Small intestine (tissue), 7 donors: Measurements from ENCODE around the gene COL25A1. TPM values are rescaled to one million over a fixed set of nuclear protein-coding genes. Genes with fewer than 3 reads are reported as not detected.

ENCODE experiments used
- DNase-seq, 2 donors: peaks; one replicate each; pipeline versions ENCODE4 v3.0.0 to v3.0.0-alpha.2; 2013
- FAIRE-seq: peaks from 2 replicates; lab custom pipeline; 2012; peaks lifted over from hg19 to GRCh38; lab: Jason Lieb, UNC
- H3K27ac ChIP-seq, 3 donors: one replicate each; pipeline ENCODE4 v1.5.1; 2013; ENCODE audit warnings: low read length in 2 of 3, mild to moderate bottlenecking in 2 of 3, control low read depth in 1 of 3, inconsistent platforms in 1 of 3, low read depth in 1 of 3, moderate library complexity in 1 of 3
- H3K27me3 ChIP-seq, 3 donors: one replicate each; pipeline ENCODE4 v1.6.1; 2013; ENCODE audit warnings: low read length in 3 of 3, inconsistent platforms in 1 of 3; ENCODE audit not compliant: control insufficient read depth in 3 of 3, insufficient read depth in 3 of 3
- H3K36me3 ChIP-seq, 3 donors: one replicate each; pipeline ENCODE4 v1.6.1; 2013; ENCODE audit warnings: low read length in 3 of 3, inconsistent platforms in 1 of 3, low read depth in 1 of 3, mild to moderate bottlenecking in 1 of 3, moderate library complexity in 1 of 3; ENCODE audit not compliant: control insufficient read depth in 3 of 3, insufficient read depth in 2 of 3
- H3K4me1 ChIP-seq, 3 donors: one replicate each; pipeline ENCODE4 v1.6.1; 2013; ENCODE audit warnings: low read length in 2 of 3, inconsistent platforms in 1 of 3, low read depth in 1 of 3, mild to moderate bottlenecking in 1 of 3, moderate library complexity in 1 of 3; ENCODE audit not compliant: control insufficient read depth in 3 of 3, insufficient read depth in 2 of 3
- H3K4me3 ChIP-seq, 3 donors: one replicate each; pipeline ENCODE4 v1.5.1; 2013; ENCODE audit warnings: low read length in 3 of 3, control low read depth in 1 of 3, inconsistent platforms in 1 of 3, low read depth in 1 of 3, mild to moderate bottlenecking in 1 of 3, moderate library complexity in 1 of 3
- H3K9me3 ChIP-seq, 2 donors: one replicate each; pipeline ENCODE4 v1.6.1; 2013; ENCODE audit warnings: low read depth in 1 of 2, low read length in 1 of 2; ENCODE audit not compliant: control insufficient read depth in 2 of 2, insufficient read depth in 1 of 2
- WGBS, 3 donors: extraction: QIAGEN DNeasy Blood & Tissue Kit; methylation state at CpG; one replicate each; pipeline ENCODE4 v1.1.7; 2013; 5-methylcytosine and 5-hydroxymethylcytosine counted together
- polyA plus RNA-seq, 4 donors: library from polyadenylated mRNA; stranded (reverse) in 3 of 4; unstranded in 1 of 4; fragments of 200-250 nt in 3 of 4; fragments of 120-200 nt in 1 of 4; gene quantifications; one replicate each; pipeline versions ENCODE4 v1.2.1 to v1.2.3, GENCODE V29; 2013
- donor health status: healthy with polysubstance abuse.
- donor health status: control.
- donor health status: control.
- donor health status: Bipolar disorder and iron deficiency.
- donor health status: healthy.

Gene COL25A1
- polyA plus RNA-seq, 4 donors, result 0.24 to 6.2 (median 2.5) TPM

DNA sequence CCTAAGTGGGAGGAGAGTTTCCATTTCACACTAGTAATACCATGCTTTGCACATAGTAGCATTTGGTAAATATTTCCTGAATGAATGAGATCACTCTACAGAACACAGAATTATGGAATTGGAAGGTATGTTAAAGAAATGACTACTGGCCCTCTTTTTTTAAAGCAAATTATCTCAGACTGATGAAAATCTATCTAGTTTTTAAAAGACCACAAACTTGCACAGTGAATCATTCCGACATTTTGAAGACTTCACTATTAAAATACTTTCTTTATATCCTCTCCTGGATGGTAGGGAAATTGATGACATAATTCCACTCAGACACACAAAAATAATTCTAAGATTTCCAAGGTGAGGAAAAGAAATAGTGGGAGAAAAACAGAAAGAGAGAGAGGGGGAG is 471.2 kb downstream of the COL25A1 start:
- H3K4me1 ChIP-seq, result peaks cover 0 to 2% (median 2%) of the 10 kb centered on the region in 3 donors
- H3K27ac ChIP-seq, result no peak overlapping the region
- no peaks in the 10 kb centered on the region for H3K36me3 ChIP-seq
- 92 to 96% (median 94%) methylated on average over 1 of the region's 1 CpG for WGBS, 3 donors
- H3K9me3 ChIP-seq, result no peaks in the 10 kb centered on the region
- no peak for DNase-seq
- H3K27me3 ChIP-seq, result peaks cover 0 to 11% (median 2%) of the 10 kb centered on the region in 3 donors
- no peak overlapping the region for H3K4me3 ChIP-seq
- no peak for FAIRE-seq

DNA sequence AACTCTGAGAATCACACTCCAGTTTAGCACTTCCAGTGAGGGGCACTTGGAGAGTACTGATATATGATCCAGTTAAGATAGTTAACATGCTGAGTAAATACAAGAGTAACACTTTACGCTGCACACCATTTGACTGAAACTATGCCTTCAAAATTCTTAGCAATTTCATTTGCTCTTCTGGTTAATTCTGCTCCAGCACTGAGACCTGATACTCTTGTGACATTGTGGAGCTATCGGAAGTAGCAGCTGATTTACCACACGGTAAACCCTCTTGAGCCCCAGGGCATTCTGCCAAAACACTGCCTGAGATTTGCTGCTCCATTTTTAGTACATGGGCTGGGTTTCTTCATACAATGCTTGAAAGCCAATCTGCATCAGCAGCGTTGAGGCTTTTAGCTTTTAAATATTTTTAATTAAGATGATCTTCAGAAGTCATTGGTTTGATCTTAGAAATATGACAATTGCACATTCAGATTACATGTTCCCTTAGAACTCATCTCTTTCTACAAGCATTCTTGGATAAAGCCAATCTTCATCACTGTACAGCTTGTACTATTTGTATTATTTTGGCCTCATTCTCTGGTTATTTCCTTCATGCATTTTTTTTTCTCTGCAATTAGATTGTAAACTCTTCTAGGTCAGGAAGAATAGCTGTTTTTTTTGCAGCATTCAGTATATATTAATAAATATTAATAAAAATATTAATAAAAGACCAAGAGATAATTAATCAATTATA is 471.8 kb downstream of the COL25A1 start:
- FAIRE-seq, result no peak
- Histone ChIP-seq H3K36me3 (no peaks in the 10 kb centered on the region), H3K27me3 (peaks cover 0 to 11% (median 2%) of the 10 kb centered on the region in 3 donors), H3K4me1 (peaks cover 0 to 2% (median 2%) of the 10 kb centered on the region in 3 donors), H3K27ac (no peak overlapping the region), H3K9me3 (no peaks in the 10 kb centered on the region), H3K4me3 (no peak overlapping the region)
- WGBS, 3 donors, result 7 to 25% (median 15%) methylated on average over 4 of the region's 4 CpGs
- peak; percentile 19 to 44 for DNase-seq

DNA sequence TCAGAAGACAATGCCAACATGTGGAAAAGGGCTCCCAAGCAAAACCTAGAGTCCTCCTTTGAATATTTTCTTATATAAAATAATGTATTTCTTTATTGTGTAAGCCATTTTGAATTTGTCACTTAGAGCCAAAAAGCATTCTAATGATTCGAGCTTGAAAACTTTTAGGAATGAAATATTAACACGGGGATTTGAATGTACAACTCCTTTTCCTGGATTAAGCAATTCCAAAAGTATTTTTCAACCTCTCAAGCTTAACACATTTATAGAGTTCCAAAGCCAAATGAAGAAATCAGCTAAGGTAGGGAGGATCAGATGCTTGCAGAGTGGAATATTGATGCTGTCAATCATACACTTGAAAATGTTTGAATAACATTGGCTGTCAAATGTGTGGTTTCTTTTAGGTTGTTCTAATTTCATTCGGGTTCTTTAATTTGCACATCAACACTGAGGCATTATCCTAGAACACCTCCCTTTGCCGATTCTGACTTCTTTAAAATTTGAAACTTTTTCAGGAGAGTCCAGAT is 472.4 kb downstream of the COL25A1 start:
- peaks cover 0 to 11% (median 2%) of the 10 kb centered on the region in 3 donors for H3K27me3 ChIP-seq
- H3K27ac ChIP-seq, result no peak overlapping the region
- H3K36me3 ChIP-seq, result no peaks in the 10 kb centered on the region
- FAIRE-seq, result no peak
- H3K4me3 ChIP-seq, result no peak overlapping the region
- WGBS, 3 donors, result 62 to 74% (median 63%) methylated on average over 4 of the region's 4 CpGs
- no peaks in the 10 kb centered on the region for H3K9me3 ChIP-seq
- H3K4me1 ChIP-seq, result peaks cover 0 to 2% (median 2%) of the 10 kb centered on the region in 3 donors
- no peak for DNase-seq

DNA sequence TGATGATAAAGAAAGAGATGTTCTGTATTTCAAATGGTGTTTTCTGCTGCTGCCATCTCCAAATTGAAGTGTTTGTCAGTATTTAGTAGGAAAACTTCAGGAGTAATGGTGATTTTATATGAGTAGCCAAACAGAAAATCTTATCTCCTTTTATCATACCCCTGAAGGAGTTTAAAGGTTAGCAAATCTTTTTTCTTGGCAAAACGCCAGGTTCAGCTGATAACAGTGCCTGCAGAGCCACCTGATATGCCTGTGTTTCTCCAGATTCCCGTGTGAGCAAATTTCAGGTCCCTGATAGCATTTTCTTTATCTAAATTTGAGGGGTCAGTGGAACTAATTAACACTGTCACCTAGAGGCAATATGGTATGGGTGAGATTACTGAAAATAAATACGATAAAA is 473.8 kb downstream of the COL25A1 start:
- Histone ChIP-seq H3K36me3 (no peaks in the 10 kb centered on the region), H3K27me3 (peaks cover 0 to 6% (median 2%) of the 10 kb centered on the region in 3 donors), H3K27ac (no peak overlapping the region), H3K4me3 (no peak overlapping the region), H3K4me1 (peaks cover 0 to 2% (median 2%) of the 10 kb centered on the region in 3 donors), H3K9me3 (no peaks in the 10 kb centered on the region)
- 8 to 42% (median 18%) methylated on average over 3 of the region's 3 CpGs for WGBS, 3 donors
- DNase-seq, result peak; percentile 76 to 82
- no peak for FAIRE-seq

DNA sequence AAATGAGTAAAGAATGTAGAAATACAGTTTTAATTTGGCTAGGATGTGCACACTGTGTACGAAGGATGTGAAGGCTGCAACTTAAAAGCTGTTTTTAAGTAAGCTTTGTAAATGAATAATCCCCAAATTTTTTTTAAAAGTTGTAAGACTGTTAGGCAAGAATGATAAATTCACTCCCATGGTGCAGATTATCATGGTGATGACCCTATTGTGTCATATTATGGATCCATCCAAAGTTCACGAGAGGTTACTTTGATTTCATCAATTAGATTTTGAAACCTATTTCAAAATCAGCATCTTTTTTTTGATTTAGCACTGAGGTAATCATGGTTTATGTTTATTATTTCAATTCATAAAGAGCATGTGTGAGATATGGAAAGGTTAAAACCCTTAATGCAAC is 476.7 kb downstream of the COL25A1 start:
- Histone ChIP-seq H3K4me1 (peaks cover 0 to 2% (median 2%) of the 10 kb centered on the region in 3 donors), H3K36me3 (no peaks in the 10 kb centered on the region), H3K9me3 (no peaks in the 10 kb centered on the region), H3K27me3 (peaks cover 0 to 3% (median 2%) of the 10 kb centered on the region in 3 donors), H3K27ac (no peak overlapping the region), H3K4me3 (no peak overlapping the region)
- FAIRE-seq, result no peak
- 81 to 88% (median 87%) methylated on average over 2 of the region's 2 CpGs for WGBS, 3 donors
- no peak for DNase-seq

DNA sequence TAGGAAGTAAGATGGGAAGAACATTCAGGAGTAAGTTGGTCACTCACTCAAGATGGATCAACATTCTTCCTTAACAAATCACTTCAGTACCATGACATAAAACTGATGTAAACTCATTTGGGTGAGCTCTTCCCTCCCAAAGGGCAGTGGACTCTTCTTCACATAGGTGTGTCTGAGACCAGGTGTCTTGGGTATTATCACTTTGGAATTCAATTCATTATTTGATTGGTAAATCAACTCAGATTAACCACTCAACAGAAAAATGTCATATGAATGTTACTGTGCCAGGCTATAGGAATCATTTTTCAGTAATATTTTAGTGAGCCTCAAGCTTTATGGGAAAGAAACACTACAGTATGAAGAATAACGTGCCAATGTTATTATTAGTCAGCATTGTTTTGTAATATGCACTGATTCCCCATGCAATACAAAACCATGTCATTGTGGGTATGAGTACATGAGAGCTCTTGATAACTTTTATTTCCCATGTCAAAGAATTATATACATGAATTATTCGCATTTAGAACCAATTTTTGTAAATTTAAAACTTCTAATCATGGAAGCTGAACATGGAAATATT is 481.0 kb downstream of the COL25A1 start:
- Histone ChIP-seq H3K27ac (no peak overlapping the region), H3K9me3 (no peaks in the 10 kb centered on the region), H3K27me3 (peaks cover 0 to 8% (median 0%) of the 10 kb centered on the region in 3 donors), H3K36me3 (no peaks in the 10 kb centered on the region), H3K4me3 (no peak overlapping the region), H3K4me1 (no peaks in the 10 kb centered on the region)
- FAIRE-seq (no peak), DNase-seq (no peak)
- 44 to 58% (median 57%) methylated on average over 2 of the region's 2 CpGs for WGBS, 3 donors

DNA sequence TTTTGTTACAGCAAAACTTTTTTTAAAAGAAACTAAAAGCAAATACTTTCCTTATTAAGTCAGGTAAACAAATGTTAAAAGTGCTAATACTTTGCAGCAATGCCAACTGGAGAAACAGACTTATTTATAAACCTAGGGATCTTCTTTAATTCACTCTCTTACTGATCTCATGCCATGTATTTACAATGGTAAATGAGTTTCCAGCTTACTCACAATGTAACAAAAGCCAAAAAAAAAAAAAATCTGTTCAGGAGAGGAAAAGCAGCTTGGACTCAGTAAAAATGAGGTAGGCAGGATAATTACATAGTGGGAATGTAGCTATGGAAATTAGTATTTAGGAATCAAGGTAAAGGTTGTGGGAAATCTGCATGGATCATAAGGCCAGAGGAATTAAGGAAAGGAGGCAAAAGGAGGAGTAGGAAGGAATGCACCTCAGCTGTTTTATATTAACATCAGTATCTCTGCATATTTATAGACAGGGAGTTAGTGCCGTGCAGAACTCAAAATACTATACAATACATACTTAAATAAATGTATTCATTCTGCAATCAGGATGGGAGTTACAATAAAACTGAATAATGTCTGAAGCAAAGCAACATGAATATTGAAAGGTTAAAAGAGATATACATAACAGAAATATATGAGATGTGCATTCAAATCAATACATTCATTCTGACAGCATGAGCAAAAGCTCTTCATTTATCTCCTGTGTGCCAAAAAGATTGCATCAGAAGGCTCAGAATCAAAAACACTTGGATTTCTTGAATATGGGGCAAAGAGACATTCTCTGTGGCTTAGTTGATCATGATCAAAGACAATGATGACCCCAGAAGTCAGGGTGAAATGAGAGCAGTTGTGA is 481.7 kb downstream of the COL25A1 start:
- no peak for FAIRE-seq
- no peaks in the 10 kb centered on the region for H3K9me3 ChIP-seq
- no peaks in the 10 kb centered on the region for H3K4me1 ChIP-seq
- no peaks in the 10 kb centered on the region for H3K36me3 ChIP-seq
- no peak overlapping the region for H3K27ac ChIP-seq
- H3K27me3 ChIP-seq, result peaks cover 0 to 10% (median 0%) of the 10 kb centered on the region in 3 donors
- no peak overlapping the region for H3K4me3 ChIP-seq
- 75 to 84% (median 76%) methylated on average over 1 of the region's 1 CpG for WGBS, 3 donors
- no peak for DNase-seq

DNA sequence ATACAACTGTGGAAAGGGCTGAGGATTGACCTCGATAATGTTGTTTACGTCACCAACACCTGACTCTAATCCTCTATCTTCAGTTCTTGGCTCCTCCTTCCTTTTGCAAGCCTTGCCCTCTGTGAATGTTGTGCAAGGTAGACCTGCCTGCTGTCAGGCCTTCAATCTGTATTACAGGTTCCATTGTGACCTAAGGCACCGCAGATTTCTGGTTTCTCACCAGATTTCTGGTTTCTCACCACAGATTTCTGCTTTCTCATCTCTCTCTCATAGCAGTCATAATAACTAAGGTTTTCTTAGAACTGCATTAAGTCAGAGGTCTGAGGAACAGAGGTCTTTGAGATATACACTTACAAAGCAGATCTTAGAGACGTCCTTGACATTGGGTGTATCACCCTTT is 488.1 kb downstream of the COL25A1 start:
- FAIRE-seq (no peak), DNase-seq (peak in 1 of 2 donors; percentile 41)
- Histone ChIP-seq H3K4me3 (no peak overlapping the region), H3K27me3 (peaks cover 0 to 14% (median 0%) of the 10 kb centered on the region in 3 donors), H3K36me3 (no peaks in the 10 kb centered on the region), H3K9me3 (no peaks in the 10 kb centered on the region), H3K27ac (no peak overlapping the region), H3K4me1 (no peaks in the 10 kb centered on the region)
- WGBS, 3 donors, result 62 to 75% (median 74%) methylated on average over 4 of the region's 4 CpGs
